PC-9 (cell line): ENCODE results near the gene EIF4ENIF1. TPM values are rescaled to one million over a fixed set of nuclear protein-coding genes. Genes with fewer than 3 reads are reported as not detected.
"Not testable (repeated sequence)": the region's sequence is repeated elsewhere in the genome, so short reads cannot be mapped to it uniquely, and the experiment has no call there.

Experiments used
- BruUV-seq: library from RNA; stranded (reverse); fragments of 400-500 nt; replicated peaks from 2 replicates; lab custom pipeline; 2021; lab: Mats Ljungman, UMichigan
- CTCF ChIA-PET: fragments of 300-600 bp; sonication (Branson Sonifier 250); formaldehyde crosslinking; loops from one replicate; lab custom pipeline; 2022; ENCODE audit warnings: antibody characterized with exemption; lab: Charles Lee
- POLR2A ChIA-PET: fragments of 300-600 bp; sonication (Branson Sonifier 250); formaldehyde crosslinking; loops from one replicate; lab custom pipeline; 2022; ENCODE audit warnings: antibody characterized with exemption; ENCODE audit not compliant: unreplicated experiment; lab: Charles Lee
- DNase-seq, 2 experiments: peaks; one replicate each; pipeline versions ENCODE4 v3.0.0 to v3.0.0-alpha.2; 2015 to 2022; ENCODE audit warnings: mixed read lengths in 1 of 2
- H2AFZ ChIP-seq: fragments of 200-600 bp; sonication (generic); 2 replicates; pipeline ENCODE4 v1.8.1; 2017; ENCODE audit warnings: antibody characterized with exemption
- H3F3A ChIP-seq: fragments of 200-600 bp; sonication (generic); 2 replicates; pipeline ENCODE4 v1.8.1; 2017; ENCODE audit warnings: antibody characterized with exemption, mild to moderate bottlenecking, low read depth; ENCODE audit not compliant: insufficient read depth
- H3K27ac ChIP-seq: fragments of 200-600 bp; sonication (generic); 2 replicates; pipeline ENCODE4 v1.6.1; 2016; ENCODE audit warnings: mixed run types
- H3K27me3 ChIP-seq: fragments of 200-600 bp; sonication (generic); 2 replicates; pipeline ENCODE4 v1.6.1; 2016; ENCODE audit warnings: low read depth, mixed run types; ENCODE audit not compliant: insufficient read depth
- H3K36me3 ChIP-seq: fragments of 200-600 bp; sonication (generic); 2 replicates; pipeline ENCODE4 v1.6.1; 2016; ENCODE audit warnings: low read depth, mixed run types
- H3K4me1 ChIP-seq: fragments of 200-600 bp; sonication (generic); replicated peaks from 2 replicates; pipeline ENCODE4 v1.6.1; 2016; ENCODE audit warnings: mixed run types; ENCODE audit not compliant: insufficient read depth
- H3K4me2 ChIP-seq: fragments of 200-600 bp; sonication (generic); 2 replicates; pipeline ENCODE4 v1.6.1; 2017; ENCODE audit warnings: mixed run types
- H3K4me3 ChIP-seq: fragments of 200-600 bp; sonication (generic); 2 replicates; pipeline ENCODE4 v1.6.1; 2016; ENCODE audit warnings: mixed run types
- H3K79me2 ChIP-seq: fragments of 200-600 bp; sonication (generic); 2 replicates; pipeline ENCODE4 v1.6.1; 2017; ENCODE audit warnings: low read depth, mixed run types
- H3K9me2 ChIP-seq: fragments of 200-600 bp; sonication (generic); 2 replicates; pipeline ENCODE4 v1.8.1; 2017; ENCODE audit warnings: mild to moderate bottlenecking; ENCODE audit not compliant: insufficient read depth
- H3K9me3 ChIP-seq: fragments of 200-600 bp; sonication (generic); 2 replicates; pipeline ENCODE4 v1.8.1; 2016; ENCODE audit warnings: low read depth; ENCODE audit not compliant: insufficient read depth
- H4K20me1 ChIP-seq: fragments of 200-600 bp; sonication (generic); 2 replicates; pipeline ENCODE4 v1.8.1; 2017; ENCODE audit not compliant: insufficient read depth
- CTCF ChIP-seq: fragments of 200-600 bp; sonication (generic); conservative IDR thresholded peaks from 2 replicates; pipeline ENCODE4 v1.6.1; 2017; ENCODE audit warnings: mixed run types, antibody characterized with exemption, mild to moderate bottlenecking, moderate library complexity
- EZH2 ChIP-seq: fragments of 200-600 bp; sonication (generic); IDR thresholded peaks from 2 replicates; pipeline ENCODE4 v1.8.0; 2017; ENCODE audit warnings: antibody characterized with exemption, low read depth
- intact Hi-C: fragments of 100-400 bp; cut with micrococcal nuclease; formaldehyde crosslinking; loops from one replicate; pipeline ENCODE4 v1.10.0; 2022; ENCODE audit not compliant: unreplicated experiment
- total RNA-seq: library from RNA; stranded (reverse); gene quantifications from 2 replicates; pipeline ENCODE4 v1.2.3, GENCODE V29; 2021

The EIF4ENIF1 gene
- total RNA-seq, 1 experiment from 2014 or later = 21.8 TPM

GRCh38 chr22:31509061-31509762, 19.6 kb upstream of the EIF4ENIF1 start:
- no TSS peak for BruUV-seq
- no peaks in the 10 kb centered on the region for H3K9me3 ChIP-seq
- H3F3A ChIP-seq = no peaks in the 10 kb centered on the region
- POLR2A ChIA-PET = no interaction called here
- no peak overlapping the region for H2AFZ ChIP-seq
- H3K4me2 ChIP-seq = no peak overlapping the region
- no peak for DNase-seq
- no peaks in the 10 kb centered on the region for H3K4me1 ChIP-seq
- intact Hi-C loops = no loop called here
- no peak overlapping the region for H3K4me3 ChIP-seq
- H3K36me3 ChIP-seq = peaks cover 4% of the 10 kb centered on the region; the same call in 1 of the 2 replicates
- H3K27ac ChIP-seq = no peak overlapping the region
- TF ChIP-seq CTCF (no peak), EZH2 (no peak)
- CTCF ChIA-PET = no interaction called here
- no peaks in the 10 kb centered on the region for H3K9me2 ChIP-seq
- H3K27me3 ChIP-seq = no peaks in the 10 kb centered on the region
- no peaks in the 10 kb centered on the region for H4K20me1 ChIP-seq
- H3K79me2 ChIP-seq = no peaks in the 10 kb centered on the region

- H3K36me3 ChIP-seq = peaks cover 4% of the 10 kb centered on the region; the same call in 1 of the 2 replicates
- no peaks in the 10 kb centered on the region for H3K27me3 ChIP-seq
- H2AFZ ChIP-seq = no peak overlapping the region
- no peak for DNase-seq
- no peak overlapping the region for H3K27ac ChIP-seq
- 0 out of 2 replicates have a peak, but pooled peaks cover 4% of the 10 kb centered on the region for H3K79me2 ChIP-seq
- no peaks in the 10 kb centered on the region for H3F3A ChIP-seq
- H3K4me1 ChIP-seq = no peaks in the 10 kb centered on the region
- H3K4me2 ChIP-seq = no peak overlapping the region
- H3K9me2 ChIP-seq = no peaks in the 10 kb centered on the region
- H4K20me1 ChIP-seq = no peaks in the 10 kb centered on the region
- TF ChIP-seq CTCF (no peak), EZH2 (no peak)
- BruUV-seq = no TSS peak
- POLR2A ChIA-PET = no interaction called here
- H3K9me3 ChIP-seq = no peaks in the 10 kb centered on the region
- CTCF ChIA-PET = no interaction called here
- intact Hi-C loops = no loop called here
- no peak overlapping the region for H3K4me3 ChIP-seq
Observed at GRCh38 chr22:31508536-31508935, 18.9 kb upstream of the EIF4ENIF1 start.

DNA sequence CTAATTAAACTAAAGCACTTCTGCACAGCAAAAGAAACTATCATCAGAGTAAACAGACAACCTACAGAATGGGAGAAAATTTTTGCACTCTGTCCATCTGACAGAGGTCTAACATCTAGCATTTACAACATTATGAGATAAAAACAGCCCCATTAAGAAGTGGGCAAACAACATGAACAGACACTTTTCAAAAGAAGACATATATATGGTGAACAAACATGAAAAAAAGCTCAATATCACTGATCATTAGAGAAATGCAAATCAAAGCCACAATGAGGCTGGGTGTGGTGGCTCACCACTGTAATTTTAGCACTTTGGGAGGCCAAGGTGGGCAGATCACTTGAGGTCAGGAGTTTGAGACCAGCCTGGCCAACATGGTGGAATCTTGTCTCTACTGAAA, 17.9 kb upstream of the EIF4ENIF1 start:
- H3K4me3 ChIP-seq, H3K36me3 ChIP-seq, H3K27ac ChIP-seq, H3K9me2 ChIP-seq, POLR2A ChIA-PET, BruUV-seq, intact Hi-C loops, H2AFZ ChIP-seq, H3K4me2 ChIP-seq, H3K4me1 ChIP-seq, H3F3A ChIP-seq, H4K20me1 ChIP-seq, H3K9me3 ChIP-seq, H3K79me2 ChIP-seq, H3K27me3 ChIP-seq, DNase-seq, CTCF ChIA-PET: not testable (repeated sequence)
